Stimulated activated CD4-positive, alpha-beta T cell treated with anti-CD3 and anti-CD28 coated beads, Interleukin-15, amount 100 ng/mL, for 1 hour (primary cell): ENCODE measurements around the gene TSHZ1.

Source experiments
- DNase-seq, 2 donors: peaks; one replicate each; pipeline ENCODE4 v3.0.0-alpha.2; 2020; ENCODE audit warnings: low read depth in 1 of 2, low spot score in 1 of 2

Gene TSHZ1

DNA sequence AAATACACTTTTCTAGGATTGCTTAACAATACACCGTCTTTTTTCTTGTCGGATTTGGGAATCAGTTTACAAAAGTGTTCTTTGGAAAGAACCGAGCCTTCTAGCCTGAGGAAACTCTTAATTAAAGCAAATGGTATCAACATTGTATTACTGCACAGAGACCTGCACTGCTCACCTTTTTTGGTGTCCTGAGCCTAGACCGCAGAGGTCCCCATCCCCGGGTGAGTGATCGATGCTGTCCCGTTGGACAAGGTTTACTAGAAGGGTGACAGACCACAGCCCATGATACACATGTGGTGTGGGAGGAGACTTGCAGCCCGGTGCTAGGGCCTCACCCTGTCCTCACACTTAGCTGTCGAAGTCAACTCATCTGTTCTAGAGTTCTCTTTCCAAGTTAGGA is 55.3 kb downstream of the TSHZ1 start:
- DNase-seq, result no peak

DNA sequence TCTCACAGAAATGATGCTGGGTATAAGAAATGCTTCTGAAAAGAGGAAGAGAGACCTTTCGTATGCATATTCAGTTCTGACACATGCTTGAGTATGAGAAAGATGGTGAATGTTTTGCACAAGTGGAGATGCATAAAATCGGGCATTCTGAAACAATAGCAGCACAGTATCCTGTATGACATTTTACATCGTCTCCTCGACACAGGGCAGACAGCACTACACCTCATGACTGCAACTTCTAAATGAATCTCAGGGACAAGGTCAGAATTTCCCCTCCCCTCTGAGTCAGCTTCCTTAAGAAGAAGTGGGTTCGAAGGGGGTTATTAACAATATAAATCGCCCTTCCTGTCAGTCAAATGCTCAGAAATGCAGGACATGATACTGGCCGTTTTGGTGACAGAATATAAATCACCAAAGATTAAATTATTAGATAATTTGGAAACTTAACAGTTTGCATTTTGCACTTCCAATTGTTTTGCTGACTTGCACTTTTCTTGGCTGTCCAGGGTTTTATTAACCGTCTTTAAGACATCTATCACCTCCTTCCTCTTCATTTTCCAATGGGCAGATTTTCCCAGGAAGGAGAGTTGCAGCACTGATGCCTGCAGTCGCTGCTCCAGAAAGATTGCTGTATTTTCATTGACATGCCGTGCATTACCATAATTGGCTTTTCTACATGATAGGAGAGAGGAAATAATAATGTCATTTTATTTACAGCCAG is 57.2 kb downstream of the TSHZ1 start:
- DNase-seq, result no peak

DNA sequence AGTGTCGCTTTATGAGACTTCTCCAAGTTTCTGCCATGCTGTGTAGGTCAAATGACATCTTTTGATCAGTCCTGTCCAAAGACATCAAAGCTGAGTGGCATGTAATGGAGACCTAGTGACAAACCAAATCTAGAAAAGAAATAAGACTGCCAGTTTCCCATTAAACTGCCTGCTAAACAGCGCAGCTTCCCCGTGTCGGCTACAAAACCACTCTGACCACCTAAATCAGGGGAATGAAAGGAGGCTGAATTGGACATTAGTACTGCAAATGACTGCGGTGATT is 57.7 kb downstream of the TSHZ1 start:
- DNase-seq, result no peak

DNA sequence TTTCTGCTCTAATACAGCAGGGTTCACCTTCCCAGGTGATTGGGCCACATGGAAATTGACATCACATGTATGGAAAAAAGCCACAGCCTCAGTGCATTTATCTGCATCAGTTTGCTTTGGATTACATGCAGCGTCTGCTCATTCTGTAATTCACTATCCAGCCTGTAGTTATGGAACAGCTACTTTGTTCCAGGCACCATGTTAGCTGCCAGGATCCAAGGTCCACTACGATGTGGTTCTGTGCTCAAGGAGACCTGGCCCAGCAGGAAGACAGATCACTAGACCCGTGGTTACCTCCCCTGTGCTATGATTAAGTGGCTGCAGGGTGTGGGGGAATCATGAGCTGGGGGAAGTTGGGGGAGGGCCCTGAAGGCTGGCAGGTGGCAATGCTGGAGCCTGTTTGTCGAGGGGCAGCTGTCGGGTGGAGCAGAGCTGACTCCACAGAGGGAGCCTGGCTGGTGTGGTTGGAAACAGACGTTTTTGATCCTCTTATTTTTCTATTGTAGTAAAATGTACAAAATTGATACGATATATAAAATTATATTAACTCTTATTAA is 58.6 kb downstream of the TSHZ1 start:
- DNase-seq, result no peak

DNA sequence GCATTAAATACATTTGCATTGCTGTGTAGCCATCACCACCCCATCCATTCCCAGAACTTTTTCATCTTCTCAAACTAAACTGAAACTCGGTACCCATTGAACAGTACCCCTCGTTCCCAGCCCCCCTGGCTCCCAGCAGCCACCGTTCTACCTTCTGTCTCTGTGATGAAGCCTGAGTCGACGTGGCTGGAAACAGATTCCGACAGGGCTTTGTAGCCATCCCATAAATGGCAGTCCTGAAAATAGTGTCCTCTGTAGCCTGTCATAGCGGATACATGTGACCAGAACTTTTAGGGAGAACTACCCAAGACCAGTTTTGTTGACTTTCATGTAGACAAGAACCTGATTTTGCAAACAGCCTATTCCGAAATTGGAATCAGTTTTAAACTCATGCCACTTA is 59.1 kb downstream of the TSHZ1 start:
- no peak for DNase-seq

DNA sequence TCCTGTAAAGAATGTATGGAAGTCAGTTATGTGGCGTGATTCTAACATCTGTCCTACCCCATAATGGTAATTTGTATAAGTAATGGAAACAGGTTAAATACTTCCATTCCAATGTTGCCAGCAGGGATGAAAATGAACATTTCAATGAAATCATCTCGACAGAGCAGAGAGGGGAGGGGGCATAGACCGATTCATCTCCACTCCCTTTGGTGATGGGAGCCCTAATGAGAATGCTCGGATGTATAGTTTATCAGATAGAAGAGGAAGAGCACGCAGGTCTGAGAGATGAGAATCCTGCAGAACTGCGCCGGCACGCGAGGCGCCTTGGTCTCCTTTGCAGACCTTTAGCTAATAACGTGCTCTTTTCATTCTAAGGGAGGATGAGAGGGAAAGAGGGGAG is 61.4 kb downstream of the TSHZ1 start:
- no peak for DNase-seq

DNA sequence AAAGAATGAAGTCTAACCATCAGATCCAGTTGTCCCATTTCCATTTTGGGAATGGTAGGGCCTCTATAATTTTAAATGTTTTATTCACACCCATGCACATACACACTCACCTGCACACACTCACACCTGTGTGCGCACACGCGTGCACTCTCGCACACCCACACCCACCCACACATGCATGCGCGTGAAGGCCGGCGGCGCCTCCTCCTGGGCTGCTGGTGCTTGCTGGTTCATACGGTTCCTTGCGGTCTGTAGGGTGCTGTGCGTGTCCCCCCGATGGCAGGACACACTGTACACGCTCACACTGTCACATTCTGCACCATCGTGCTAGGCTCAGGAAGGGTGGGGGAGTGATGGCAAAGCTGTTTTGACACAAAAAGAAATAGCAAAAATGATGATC is 63.2 kb downstream of the TSHZ1 start:
- DNase-seq, result no peak

DNA sequence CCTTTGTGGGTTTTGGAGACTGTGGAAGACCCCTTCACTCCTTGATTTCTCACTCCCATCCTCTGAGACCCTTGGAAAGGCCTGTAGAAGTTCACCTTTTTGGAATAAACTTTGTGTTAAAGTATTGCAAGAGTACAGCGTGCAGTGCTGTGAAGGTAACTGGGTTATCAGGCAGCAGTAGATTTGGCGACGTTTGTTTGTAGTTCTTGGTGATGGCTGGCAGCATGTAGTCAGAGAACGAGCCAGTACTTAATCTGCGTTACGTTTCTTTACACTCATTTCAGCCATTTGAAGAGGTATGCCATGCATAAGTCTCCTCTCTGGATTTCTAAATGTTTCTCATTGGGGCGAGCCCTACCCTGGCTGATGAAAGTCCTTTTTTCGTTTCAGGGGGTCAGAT is 64.6 kb downstream of the TSHZ1 start:
- no peak for DNase-seq

DNA sequence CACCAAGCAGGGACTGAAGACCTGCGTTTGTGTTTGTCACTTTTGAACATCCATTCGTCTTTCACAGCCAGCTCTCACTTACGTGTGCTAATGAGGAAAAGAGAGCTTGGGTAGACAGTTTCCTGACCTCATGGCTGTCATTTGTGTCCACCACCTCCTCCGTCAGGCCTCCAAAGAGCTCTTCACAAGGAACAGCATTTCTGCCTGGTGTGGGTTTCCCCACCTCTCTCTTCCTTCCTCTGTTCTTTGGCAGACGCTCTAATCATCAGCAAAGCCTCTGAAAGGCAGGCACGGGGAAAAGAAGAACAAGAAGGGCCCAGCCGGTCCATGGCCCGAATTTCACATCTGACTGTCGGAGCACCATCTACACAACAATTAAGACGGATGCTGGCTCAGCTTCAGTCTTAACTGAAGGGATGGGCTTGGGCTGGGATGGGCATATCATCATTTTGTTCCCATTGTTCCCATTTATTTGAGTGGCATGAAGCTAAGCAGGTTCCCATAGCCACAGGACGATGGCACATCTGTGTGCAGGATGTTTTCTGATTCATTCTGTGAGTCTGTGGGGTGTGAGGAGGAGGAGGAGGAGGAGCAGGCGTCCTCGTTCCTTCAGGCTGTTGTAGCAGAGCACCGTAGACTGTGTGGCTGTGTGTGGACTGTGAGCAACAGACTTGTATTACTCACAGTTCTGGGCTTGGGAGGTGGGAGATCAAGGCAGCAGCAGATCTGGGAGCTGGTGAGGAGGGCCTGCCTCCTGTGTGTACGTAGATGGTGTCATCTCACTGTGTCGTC is 66.4 kb downstream of the TSHZ1 start:
- DNase-seq, result no peak

DNA sequence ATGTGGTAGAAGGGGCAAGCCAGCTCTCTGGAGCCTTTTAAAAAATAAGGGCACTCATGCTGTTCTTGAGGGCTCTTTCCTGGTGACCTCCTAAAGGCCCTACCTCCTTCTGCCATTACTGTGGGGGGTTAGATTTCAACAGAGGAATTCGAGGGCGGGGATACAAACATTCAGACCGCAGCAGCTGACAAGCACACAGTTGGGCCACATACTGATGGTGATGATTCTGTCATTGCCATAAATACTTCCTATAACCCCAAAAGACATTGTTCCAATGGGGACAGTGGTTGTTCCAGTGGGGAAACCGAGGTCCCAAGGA is 67.0 kb downstream of the TSHZ1 start:
- DNase-seq, result no peak

DNA sequence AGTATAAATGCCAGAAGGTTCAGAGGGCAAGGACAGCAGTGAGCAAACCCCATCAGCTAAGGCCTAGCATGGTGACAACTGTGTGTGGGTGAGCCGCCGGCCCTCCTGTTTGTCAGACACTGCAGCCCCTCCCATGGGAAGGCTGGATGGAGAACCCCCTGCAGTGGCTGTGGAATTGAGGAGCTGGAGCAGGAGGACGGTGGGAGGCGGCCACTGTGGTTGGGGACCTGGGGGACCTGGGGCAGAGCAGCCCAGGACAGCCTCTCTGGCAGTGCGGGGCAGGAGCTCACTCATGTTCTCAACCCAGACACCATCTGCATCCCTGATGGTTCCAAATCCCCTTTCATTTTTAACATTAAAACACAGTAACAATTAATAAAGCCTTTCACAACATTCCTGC is 68.8 kb downstream of the TSHZ1 start:
- no peak for DNase-seq

DNA sequence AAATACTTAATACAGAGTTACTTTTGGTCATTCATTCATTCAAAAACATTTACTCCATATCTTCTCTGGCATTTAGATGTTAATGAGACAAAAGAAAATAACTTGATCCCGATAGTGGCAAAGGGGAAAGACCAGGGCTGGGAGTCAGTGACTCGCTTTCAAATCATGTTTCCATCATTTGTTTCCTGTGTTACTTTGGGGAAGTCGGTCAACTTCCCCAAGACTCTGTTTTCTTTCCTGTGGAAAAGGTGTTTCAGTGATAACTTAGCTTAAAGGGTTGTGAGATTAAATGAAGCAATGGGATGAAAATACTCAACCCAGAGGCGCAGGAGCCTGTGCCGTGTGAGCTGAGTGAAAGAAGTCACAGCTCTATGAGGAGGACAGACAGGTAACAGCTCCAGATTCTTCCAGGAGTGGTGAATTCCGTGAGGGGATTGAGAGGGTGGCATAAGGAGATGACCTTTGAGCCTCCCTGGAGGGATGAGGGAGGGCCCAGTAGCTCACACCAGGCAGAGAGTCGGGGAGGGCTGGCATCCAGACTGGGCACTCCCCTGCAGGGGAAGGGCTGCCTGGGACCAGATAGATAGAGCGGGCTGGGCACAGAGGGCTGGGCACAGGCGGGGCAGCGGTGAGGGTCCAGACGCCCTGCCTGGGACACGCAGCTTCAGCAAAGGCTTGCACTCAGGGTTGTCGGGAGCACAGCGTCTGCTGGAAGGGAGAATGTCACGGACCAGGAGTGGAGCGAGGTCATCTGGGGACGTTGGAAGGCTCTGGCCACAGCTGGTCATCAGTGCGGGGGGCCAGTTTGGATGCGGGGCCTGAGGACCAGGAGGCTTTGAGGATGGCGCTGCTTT is 70.1 kb downstream of the TSHZ1 start:
- DNase-seq, result no peak

DNA sequence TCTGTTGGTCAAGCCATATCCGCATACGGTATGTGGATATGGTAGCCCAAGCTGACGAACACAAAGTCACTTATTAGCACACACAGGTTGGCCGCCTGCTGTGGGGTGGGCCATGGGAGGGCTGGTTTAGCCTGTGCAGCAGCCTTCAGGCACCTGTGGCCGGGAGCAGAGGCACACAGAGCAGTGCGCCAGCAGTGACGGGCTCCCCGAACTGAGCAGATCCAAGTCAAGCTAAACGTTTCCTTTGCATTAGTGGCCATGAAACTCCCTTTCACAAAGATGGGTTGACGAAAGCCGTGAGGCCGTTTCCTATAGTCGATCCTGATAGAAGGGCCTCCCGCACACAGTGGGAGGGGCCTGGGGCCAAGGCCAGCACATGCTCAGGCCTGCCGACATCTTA is 72.1 kb downstream of the TSHZ1 start:
- DNase-seq, result no peak

DNA sequence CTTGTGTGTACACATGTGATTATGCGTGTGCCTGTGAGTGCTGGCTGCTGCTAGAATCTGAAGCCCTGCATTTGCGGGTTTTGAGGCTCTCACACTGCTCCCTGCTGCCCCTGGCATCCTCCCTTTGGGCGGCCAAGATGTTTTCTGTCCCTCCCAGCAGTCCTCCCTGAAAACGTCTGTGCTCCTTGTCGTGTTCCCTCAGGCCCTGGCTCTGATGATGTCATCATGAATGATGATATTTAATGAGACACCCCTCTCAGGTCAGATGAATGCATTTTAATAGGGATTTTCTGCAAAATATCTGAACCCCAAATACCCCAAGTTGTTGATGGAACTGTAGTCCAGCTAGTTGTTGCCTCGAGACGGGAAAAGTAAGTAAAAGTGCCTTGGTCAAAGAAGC is 73.1 kb downstream of the TSHZ1 start:
- DNase-seq, result no peak

DNA sequence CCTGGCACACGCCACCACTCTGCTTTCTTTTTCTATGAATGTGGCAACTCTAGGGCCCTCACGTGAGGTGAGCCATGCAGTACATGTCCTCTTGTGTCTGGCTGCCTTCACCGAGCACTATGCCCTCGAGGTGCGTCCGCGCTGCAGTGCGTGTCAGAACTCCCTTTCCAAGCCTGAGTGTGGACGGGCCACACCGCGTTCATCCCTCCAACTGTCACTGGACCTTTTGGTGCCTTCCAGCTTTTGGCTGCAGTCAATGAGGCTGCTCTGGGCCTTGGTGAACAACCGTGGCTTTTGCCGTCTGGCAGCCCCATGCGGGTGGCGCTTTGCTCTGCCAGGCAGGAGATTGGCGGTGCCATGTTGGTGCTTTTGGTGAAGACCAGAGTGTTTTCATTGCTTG is 74.0 kb downstream of the TSHZ1 start:
- no peak for DNase-seq

DNA sequence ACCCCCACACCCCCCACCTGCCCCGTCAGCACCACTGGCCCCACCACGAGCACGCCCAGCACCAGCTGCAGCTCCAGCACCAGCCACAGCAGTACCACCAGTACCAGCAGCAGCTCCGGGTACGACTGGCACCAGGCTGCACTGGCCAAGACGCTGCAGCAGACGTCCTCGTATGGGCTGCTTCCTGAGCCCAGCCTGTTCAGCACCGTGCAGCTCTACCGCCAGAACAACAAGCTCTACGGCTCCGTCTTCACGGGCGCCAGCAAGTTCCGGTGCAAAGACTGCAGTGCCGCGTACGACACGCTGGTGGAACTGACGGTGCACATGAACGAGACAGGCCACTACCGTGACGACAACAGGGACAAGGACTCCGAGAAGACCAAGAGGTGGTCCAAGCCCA is 75.3 kb downstream of the TSHZ1 start:
- no peak for DNase-seq

DNA sequence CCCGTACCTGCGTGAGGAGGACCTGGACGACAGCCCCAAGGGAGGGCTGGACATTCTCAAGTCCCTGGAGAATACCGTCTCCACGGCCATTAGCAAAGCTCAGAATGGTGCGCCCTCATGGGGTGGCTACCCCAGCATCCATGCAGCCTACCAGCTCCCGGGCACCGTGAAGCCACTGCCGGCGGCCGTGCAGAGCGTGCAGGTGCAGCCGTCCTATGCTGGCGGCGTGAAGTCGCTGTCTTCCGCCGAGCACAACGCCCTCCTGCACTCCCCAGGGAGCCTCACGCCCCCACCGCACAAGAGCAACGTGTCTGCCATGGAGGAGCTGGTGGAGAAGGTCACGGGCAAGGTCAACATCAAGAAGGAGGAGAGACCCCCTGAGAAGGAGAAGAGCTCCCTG is 76.4 kb downstream of the TSHZ1 start:
- no peak for DNase-seq

DNA sequence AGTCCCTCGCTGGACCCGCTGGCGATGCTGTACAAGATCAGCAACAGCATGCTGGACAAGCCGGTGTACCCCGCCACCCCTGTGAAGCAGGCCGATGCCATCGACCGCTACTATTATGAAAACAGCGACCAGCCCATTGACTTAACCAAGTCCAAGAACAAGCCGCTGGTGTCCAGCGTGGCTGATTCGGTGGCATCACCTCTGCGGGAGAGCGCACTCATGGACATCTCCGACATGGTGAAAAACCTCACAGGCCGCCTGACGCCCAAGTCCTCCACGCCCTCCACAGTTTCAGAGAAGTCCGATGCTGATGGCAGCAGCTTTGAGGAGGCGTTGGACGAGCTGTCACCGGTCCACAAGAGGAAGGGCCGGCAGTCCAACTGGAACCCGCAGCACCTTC is 77.1 kb downstream of the TSHZ1 start:
- DNase-seq, result no peak

DNA sequence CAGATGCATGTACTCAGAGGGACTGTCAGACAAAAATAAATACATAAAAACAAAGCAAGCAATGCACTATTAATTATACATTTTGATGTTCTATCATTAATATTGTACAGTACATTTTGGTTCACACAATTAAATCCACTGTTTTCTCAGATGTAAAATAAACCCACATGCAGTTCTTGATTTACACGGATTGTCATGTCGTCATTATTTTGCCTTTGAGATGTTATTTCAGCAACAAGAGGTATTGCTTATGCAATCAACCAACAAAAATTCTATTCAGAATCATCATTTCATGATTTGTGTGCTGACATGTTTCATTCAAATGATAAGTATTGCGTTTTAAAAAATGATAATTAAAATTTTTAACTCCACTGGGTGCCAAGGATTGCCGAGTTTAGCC is 79.2 kb downstream of the TSHZ1 start:
- DNase-seq, result no peak

DNA sequence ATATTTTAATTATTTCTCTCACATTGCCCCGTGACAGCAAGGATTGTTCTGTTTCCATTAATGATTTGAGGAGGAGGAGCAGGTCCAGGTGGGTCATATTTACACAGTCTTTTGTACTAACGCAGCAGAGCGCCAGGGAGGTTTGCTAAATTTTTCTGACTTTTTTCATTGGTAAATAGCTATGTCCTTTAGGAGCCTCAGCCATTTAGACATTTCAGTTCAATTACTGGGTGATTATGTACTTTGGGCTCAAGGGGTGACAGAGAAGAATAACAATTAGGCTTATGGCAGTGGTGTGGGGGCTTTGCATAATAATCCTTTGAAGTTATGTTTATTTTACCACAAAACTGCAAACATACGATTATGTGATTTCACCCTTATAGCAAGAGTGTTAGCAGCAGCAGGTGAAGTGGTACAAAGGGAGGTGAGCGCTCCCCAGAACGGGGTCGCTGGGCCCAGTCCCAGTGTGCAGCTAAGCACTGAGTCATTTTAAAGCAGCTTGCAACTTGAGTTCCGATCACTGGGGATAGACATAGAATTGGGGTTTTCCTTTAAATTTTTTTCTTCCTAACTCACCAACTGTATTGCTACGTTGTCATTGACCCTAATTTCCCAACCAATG is 80.3 kb downstream of the TSHZ1 start:
- DNase-seq, result no peak

DNA sequence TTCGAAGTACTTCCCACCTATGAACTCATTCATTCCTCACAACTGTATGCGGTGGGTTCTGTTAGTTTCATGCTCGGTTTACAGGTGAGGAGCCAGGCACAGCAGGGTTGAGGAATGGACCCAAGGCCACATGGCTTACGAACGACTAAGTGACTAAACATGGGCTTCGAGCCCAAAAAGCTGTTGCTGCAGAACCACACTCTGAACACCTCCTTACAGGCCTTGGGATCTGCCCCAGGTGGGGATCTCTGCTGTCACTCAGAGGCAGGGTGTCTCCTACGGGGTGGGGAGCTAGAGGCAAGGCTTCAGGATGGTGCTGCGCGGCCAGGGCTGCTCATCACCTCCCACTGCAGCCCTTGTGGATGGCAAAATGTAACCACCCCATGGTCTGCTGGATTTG is 80.9 kb downstream of the TSHZ1 start:
- DNase-seq, result no peak

DNA sequence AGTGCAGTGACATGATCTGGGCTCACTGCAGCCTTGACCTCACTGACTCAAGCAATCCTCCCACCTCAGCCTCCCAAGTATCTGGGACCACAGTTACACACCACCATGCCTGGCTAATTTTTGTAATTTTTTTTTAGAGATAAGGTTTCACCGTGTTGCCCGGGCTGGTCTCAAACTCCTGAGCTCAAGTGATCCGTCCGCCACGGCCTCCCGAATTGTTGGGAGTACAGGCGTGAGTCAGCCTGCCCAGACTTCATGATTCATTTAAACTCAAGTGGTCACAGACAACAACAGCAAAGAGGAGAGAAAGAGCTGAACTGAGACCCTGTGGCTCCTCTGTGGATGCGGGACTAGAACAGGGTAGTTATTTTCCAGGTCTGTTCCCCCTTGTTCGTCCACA is 83.0 kb downstream of the TSHZ1 start:
- no peak for DNase-seq
